ENCODE data around the gene HNRNPA2B1.
A peak's percentile ranks its signal among the peaks of the same experiment; 100 is the strongest.

The HNRNPA2B1 gene

DNA sequence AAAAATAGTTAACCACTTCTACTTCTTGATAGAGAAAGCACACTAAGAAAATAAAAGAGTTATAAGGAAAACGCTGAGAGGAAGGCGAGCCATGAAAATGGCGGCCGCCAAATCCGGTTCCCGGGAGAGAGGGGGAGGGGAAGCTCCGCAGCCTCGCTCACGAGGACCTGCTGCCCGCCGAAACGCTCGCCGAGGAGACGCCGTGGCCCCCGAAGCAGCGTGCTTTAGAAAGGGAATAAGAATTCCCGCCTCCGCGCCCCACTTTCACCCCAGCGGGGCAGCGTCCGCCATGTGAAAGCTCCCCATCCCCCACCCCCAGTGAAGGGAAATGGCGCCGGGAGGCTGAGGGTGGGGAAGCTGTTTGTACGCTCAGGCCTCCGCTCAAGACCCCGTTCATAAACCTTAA lies 505 bp downstream of the HNRNPA2B1 start:
- peak overlapping the region; percentile 98 for H3K4me3 ChIP-seq (ENCODE audit: low read depth, low read length)
- in situ Hi-C loops (cut with HindIII; ENCODE audit: low pct_ligation_motif_present, low sequenced_read_pairs): no loop called here
- no peak for DNase-seq
- TF ChIP-seq, protein P1, sequence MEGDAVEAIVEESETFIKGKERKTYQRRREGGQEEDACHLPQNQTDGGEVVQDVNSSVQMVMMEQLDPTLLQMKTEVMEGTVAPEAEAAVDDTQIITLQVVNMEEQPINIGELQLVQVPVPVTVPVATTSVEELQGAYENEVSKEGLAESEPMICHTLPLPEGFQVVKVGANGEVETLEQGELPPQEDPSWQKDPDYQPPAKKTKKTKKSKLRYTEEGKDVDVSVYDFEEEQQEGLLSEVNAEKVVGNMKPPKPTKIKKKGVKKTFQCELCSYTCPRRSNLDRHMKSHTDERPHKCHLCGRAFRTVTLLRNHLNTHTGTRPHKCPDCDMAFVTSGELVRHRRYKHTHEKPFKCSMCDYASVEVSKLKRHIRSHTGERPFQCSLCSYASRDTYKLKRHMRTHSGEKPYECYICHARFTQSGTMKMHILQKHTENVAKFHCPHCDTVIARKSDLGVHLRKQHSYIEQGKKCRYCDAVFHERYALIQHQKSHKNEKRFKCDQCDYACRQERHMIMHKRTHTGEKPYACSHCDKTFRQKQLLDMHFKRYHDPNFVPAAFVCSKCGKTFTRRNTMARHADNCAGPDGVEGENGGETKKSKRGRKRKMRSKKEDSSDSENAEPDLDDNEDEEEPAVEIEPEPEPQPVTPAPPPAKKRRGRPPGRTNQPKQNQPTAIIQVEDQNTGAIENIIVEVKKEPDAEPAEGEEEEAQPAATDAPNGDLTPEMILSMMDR (IDR thresholded peaks at IDR 0.05; ENCODE audit: low read depth, low read length, missing control alignments): no peak
- H3K27me3 ChIP-seq (replicated peaks): no peaks in the 10 kb centered on the region
- peaks cover 36% of the 10 kb centered on the region for H3K36me3 ChIP-seq (replicated peaks)
- peak overlapping the region; percentile 81 for H3K27ac ChIP-seq

DNA sequence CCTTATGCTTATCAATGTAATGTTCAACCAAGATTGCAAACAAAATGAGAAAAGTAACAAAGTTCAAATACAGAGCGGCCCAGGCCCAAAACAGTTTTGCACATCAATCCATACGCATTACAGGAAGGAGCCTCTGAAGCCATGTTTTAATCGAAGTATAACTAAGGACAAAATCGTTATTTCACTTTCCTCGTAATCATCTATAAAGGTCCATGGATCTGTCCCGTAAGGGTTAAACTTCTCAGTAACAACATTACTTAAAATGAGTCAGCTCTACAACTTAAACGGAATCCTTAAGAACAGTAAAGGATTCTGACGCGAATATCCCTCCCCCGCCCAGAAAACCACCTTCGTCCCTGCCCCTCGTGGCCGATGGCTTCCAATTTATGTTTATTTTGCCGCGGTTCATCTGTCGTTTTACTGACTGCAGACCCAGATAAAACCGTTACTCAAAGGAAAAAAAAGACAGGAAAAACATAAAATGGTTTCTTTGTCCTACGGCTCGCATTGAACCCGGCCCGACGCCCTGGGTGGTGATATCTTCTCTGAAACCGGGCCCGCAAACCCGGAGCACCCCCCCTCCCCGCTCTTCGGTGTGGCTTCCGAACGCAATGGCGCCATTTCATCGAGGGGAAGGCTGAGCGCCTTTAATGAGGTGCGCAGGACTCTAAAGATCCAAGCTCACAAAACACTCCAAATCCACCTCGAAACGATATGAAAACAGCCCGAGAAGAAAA lies 1.1 kb downstream of the HNRNPA2B1 start:
- TF ChIP-seq, protein P1 (IDR thresholded peaks at IDR 0.05; ENCODE audit: low read depth, low read length, missing control alignments): no peak
- DNase-seq: no peak
- peaks cover 40% of the 10 kb centered on the region for H3K36me3 ChIP-seq (replicated peaks)

DNA sequence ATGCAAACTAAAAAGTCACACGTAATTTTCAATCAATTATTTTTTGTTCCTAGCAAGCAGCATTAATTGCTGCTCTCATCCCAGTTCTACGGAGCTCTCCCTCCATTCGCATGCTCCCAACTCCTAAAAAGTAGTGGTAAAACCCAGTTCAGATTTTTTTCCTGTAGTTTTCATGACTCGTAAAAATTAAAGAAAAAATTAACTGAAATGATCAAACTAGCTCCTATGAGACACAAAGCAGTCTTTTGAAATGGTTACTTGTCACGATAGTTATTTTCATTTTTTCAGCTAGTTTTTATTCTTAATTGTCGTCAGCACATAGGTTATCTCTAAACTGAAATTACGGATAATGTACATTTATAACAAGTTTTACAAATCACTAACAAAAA lies 1.8 kb downstream of the HNRNPA2B1 start:
- DNase-seq: no peak
- peak overlapping the region; percentile 6 for H3K27ac ChIP-seq
- H3K27me3 ChIP-seq (replicated peaks): no peaks in the 10 kb centered on the region
- in situ Hi-C loops (cut with HindIII; ENCODE audit: low pct_ligation_motif_present, low sequenced_read_pairs): no loop called here
- TF ChIP-seq, protein P1 (IDR thresholded peaks at IDR 0.05; ENCODE audit: low read depth, low read length, missing control alignments): no peak
- H3K36me3 ChIP-seq (replicated peaks): peaks cover 47% of the 10 kb centered on the region
- H3K4me3 ChIP-seq (ENCODE audit: low read depth, low read length): peak overlapping the region; percentile 98

More for the DNA sequence above, 1.1 kb downstream of the HNRNPA2B1 start:
- peak overlapping the region; percentile 98 for H3K4me3 ChIP-seq (ENCODE audit: low read depth, low read length)
- in situ Hi-C loops (cut with HindIII; ENCODE audit: low pct_ligation_motif_present, low sequenced_read_pairs): no loop called here
- peak overlapping the region; percentile 81 for H3K27ac ChIP-seq
- H3K27me3 ChIP-seq (replicated peaks): no peaks in the 10 kb centered on the region

DNA sequence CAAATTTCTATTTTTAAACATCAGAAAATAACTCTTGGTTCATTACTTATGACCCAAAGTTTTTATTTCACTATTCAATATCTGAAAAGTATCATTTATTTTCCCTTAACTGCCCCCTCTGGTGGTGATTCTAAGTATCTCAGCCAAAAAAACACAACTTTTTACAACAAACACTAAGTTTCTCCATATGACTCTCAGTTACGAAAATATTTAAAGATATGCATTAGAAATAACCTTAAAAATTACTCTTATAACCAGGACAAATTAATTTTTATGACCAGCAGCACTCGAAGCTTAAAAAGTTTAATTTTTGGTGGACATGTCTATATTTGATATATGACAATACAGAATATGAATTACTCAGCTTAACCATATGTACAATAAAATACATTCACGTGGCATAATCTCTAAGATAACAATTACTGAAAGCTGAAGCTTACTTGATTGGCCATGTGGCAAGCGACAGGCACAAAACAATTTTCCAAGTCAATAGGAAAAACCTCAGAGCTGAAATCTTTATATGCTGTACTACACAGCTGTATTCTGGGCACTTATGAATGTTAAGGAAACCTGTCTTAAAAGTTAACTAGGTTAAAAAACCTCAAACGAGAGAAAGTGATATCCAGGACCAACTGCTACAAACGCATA lies 2.3 kb downstream of the HNRNPA2B1 start:
- no peak for DNase-seq
- H3K27ac ChIP-seq: peak overlapping the region; percentile 6
- H3K36me3 ChIP-seq (replicated peaks): peaks cover 52% of the 10 kb centered on the region
- H3K4me3 ChIP-seq (ENCODE audit: low read depth, low read length): peak overlapping the region; percentile 98
- in situ Hi-C loops (cut with HindIII; ENCODE audit: low pct_ligation_motif_present, low sequenced_read_pairs): no loop called here
- H3K27me3 ChIP-seq (replicated peaks): no peaks in the 10 kb centered on the region
- TF ChIP-seq, protein P1 (IDR thresholded peaks at IDR 0.05; ENCODE audit: low read depth, low read length, missing control alignments): peak; percentile 45

DNA sequence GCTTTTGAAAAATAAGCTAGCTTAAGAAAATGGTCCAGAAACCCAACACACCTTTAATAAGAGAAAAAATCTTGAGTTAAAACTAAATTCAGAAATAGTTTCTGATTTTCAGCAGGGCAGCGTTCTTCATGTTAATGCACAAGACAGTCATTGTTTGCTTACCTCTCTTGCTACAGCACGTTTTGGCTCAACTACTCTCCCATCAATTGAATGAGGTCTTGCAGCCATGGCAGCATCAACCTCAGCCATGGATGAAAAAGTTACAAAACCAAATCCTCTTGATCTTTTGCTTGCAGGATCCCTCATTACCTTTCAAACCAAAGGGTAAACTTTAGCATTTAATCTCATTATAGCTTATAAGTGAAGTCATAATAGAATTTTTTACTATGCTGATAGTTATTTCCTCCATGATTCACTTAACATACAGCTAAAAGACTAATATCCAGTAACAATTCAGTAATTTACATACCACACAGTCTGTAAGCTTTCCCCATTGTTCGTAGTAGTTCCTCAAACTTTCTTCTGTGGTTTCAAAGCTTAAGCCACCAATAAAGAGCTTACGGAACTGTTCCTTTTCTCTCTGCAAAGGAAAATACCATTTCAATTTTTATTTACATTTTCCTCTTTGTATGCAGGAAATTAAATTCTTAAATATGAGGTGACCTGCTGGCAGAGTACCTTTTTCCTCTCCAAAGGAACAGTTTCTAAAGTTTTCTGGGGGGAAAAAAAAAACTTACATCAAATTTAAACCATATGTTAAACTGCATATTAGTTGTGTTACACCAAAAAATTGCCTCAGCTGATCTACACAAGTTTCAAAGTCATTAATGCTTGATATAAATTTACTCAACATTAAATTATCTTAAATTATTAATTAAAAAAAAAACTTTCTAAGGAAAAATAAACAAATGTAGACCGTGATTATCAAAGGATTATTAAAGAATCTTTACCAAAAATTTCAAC lies 3.1 kb downstream of the HNRNPA2B1 start:
- Histone ChIP-seq H3K4me3 (ENCODE audit: low read depth, low read length) (peak overlapping the region; percentile 98), H3K27ac (no peak overlapping the region), H3K36me3 (replicated peaks) (peaks cover 60% of the 10 kb centered on the region), H3K27me3 (replicated peaks) (no peaks in the 10 kb centered on the region)
- in situ Hi-C loops (cut with HindIII; ENCODE audit: low pct_ligation_motif_present, low sequenced_read_pairs): no loop called here
- DNase-seq: no peak
- TF ChIP-seq, protein P1 (IDR thresholded peaks at IDR 0.05; ENCODE audit: low read depth, low read length, missing control alignments): no peak
